GM18511 (cell line): ENCODE data around the gene OLA1.

ENCODE experiments used
- ATAC-seq: cut with Tn5 transposase; IDR thresholded peaks from one replicate; pipeline ENCODE4 v1.9.1; 2021; ENCODE audit warnings: mild to moderate bottlenecking, moderate library complexity; ENCODE audit not compliant: unreplicated experiment

Gene OLA1

DNA sequence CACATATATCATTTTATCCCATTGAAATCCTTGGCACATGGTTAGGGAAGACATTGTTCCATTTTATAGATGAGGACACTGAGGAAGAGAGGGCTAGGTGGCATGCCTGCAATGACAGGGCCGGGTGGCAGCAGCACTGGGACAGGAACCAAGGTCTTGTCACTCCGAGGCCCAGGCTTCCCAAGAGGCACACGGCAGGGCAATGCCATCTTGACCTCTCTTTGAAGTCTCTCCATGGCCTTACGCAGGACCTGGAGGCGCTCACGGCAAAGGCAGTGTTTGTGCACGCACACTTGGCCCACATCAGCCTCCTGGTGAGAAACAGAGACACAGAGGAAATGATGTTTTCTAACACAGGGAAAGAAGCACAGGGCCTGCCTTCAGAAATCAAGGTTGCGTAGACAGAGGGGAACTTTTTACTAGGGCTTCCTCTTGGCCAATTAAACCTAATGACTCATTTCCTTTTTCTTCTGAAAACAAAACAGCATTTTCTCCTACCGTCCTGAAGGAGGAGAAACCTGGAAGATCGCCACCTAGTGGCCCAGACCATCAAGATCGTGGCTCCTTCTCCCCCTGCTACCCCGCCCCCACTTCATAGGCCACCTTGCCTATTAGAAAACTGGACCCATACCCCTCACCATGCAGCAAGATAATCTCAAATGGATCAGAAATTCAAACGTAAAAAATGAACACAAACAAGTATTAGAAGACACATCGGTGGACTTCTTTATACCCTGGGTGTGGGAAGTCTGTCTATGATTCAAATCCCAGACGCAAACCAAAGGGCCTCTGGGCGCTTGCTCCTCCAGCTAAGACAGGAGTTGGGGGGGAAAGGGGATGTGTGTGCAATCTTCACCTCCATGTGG, 208.5 kb downstream of the OLA1 start:
- ATAC-seq, result peak; percentile 95

DNA sequence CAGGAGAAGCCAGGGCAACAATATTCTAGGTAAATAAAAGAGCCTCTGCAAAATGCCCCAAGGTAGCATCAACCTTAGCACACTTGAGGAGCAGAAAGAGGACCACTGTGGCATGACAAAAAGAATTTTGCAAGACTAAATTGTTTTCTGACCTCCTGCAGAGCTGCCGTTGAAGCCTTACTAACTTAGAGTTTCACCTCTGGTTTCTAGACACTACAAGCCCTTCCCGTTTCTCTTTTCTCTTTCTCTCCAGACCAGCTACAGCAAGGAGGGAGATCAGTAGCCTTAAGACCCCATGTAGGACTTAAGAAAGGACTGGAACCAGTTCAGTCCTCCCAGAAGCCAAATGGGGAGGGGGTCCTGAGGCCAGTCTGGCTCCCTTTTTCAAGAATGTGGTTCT, 209.9 kb downstream of the OLA1 start:
- peak; percentile 44 for ATAC-seq

DNA sequence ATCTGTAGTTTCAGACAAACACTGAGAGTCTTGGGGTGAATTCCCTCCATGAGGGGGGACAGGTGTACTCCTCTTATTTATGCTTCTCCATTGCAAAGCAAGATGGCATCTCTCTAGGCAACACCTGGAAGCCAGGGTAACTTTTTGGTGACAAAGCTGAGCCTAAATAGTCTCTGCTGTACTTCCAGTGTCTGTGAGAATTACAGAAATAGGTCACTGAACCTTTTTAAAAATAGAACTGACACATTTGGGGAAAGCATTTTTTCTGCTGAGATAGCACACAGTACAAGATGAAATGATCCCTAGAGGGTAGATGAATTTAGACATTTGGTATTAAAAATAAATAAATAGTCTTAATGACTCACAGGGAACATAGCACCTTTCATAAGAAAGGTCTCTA, 211.5 kb downstream of the OLA1 start:
- no peak for ATAC-seq

GRCh38 chr2:174035981-174036742, 212.2 kb downstream of the OLA1 start:
- ATAC-seq, result no peak

GRCh38 chr2:174035117-174035635, 213.2 kb downstream of the OLA1 start:
- no peak for ATAC-seq

DNA sequence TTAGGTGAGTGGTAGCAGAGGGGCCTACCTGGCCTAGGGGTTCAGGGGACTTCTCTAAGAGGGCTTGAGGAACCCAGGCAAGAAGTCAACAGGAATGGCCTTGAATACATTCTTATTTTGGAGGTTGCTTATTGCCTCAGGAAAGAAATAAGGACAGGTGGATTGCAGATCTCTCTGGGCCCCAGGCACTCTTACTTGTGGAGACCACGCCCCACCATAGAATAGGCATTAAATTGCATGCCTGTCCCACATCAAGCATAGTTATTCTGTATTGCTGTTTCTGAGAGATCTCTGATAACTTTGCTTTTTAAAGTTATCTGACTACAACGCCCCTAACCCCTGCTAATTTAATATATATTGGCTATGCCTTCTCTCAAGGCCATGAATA, 215.2 kb downstream of the OLA1 start:
- no peak for ATAC-seq

DNA sequence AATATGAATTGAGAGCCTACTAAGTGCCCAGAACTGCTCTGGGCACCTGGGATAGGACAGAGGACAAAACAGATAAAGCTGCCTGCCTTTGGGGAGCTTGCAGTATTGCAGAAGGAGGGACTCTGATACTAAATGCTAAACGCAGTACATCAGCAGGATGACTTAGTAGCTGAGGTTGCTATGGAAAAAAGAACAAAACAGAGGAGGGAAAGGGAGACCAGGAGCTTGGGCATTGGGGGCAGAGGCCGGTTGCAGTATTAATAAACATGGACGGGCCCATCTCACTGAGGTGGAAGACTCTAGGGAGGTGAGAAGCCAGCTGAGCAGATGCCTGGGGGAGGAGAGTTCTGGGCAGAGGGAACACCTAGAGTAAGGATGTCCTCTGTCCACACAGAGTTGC, 217.1 kb downstream of the OLA1 start:
- no peak for ATAC-seq

- ATAC-seq, result no peak
Measured at GRCh38 chr2:174028935-174029334, 219.4 kb downstream of the OLA1 start.

- ATAC-seq, result no peak
Measured at GRCh38 chr2:174027956-174028355, 220.4 kb downstream of the OLA1 start.

GRCh38 chr2:174026122-174026845, 222.0 kb downstream of the OLA1 start:
- ATAC-seq, result no peak

- no peak for ATAC-seq
Measured at GRCh38 chr2:174025271-174026121, 222.8 kb downstream of the OLA1 start.

GRCh38 chr2:174024524-174025270, 223.6 kb downstream of the OLA1 start:
- ATAC-seq, result no peak

DNA sequence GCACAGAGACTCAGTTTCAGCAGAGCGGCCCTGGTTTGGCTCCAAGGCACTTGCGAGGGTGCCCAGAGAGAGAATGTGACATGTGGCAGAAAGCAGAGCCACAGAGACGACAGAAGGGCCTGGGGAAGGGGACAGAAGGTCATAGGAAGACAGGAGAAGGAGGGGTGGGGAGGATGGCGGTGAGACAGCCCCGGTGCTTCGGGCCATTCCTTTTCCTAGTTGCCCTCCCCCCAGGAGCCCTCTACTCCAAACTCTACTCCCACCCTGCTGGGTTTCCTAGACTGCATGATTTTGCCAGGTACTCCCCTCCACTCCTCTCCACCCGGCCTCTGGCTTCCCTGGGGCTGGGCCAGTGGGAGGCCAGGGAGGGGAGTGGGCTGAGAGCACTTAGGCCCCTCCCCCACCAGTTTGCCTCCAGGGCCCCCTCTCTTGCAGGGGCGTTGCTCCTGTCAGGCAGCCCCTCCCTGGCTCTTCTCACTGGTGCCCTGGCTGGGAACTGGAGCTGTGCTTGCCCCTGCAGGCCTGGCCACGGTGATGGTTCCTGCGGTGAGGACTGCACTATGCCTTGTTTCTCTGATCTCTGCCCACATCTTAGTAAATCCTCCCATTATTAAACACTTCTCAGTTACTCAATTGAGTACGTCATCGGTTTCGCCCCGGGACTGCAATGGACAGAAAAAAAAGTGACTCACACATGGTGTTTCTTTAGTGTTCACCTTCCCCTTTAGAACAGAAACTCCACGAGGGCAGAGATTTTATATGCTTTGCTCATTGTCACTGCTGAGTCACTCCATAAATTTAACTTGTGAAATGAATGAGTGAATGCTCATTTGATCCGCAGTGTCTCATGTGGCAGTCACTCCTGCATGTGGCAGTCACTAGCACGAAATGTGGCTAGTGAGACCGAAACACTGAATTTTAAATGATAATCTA, 224.5 kb downstream of the OLA1 start:
- no peak for ATAC-seq
